Testis (tissue), 3 donors: ENCODE data around the gene TMA7. TPM values are rescaled to one million over a fixed set of nuclear protein-coding genes. Genes with fewer than 3 reads are reported as not detected.

Experiments
- DNase-seq: peaks from one replicate; pipeline ENCODE4 v3.0.0-alpha.2; 2019
- H3K27ac ChIP-seq, 2 donors: fragments of 200-600 bp; sonication (generic); one replicate each; pipeline ENCODE4 v1.5.1; 2019
- H3K27me3 ChIP-seq: fragments of 200-600 bp; sonication (generic); one replicate; pipeline ENCODE4 v1.5.1; 2019
- H3K36me3 ChIP-seq: fragments of 200-600 bp; sonication (generic); one replicate; pipeline ENCODE4 v1.5.1; 2017; ENCODE audit warnings: low read depth; ENCODE audit errors: missing control alignments
- H3K4me1 ChIP-seq: fragments of 200-600 bp; sonication (generic); one replicate; pipeline ENCODE4 v1.5.1; 2019
- H3K4me3 ChIP-seq, 2 donors: fragments of 200-600 bp; sonication (generic); one replicate each; pipeline ENCODE4 v1.5.1; 2017 to 2019
- H3K9me3 ChIP-seq: fragments of 200-600 bp; sonication (generic); one replicate; pipeline ENCODE4 v1.5.1; 2017
- POLR2A ChIP-seq: fragments of 450-650 bp; IDR thresholded peaks from one replicate; pipeline ENCODE4 v1.6.1; 2017; ENCODE audit warnings: antibody characterized with exemption, mild to moderate bottlenecking, moderate library complexity
- WGBS, 2 donors: methylation state at CpG; one replicate each; pipeline ENCODE4 v1.1.5; 2018; 5-methylcytosine and 5-hydroxymethylcytosine counted together
- intact Hi-C: fragments of 100-400 bp; cut with DNase I; formaldehyde crosslinking; loops from one replicate; pipeline ENCODE4 v1.15.1; 2023; ENCODE audit warnings: low total_unique reads
- polyA plus RNA-seq: library from polyadenylated mRNA; stranded (reverse); fragments of 350-450 nt; fragmentation: Illumina TruSeq; extraction: RNeasy Lipid Tissue Mini Kit (QIAGEN cat#74804); gene quantifications from one replicate; pipeline ENCODE4 v1.2.3, GENCODE V29; 2014; ENCODE audit warnings: low read depth, low replicate concordance; ENCODE audit not compliant: insufficient read depth
- total RNA-seq, 2 donors: library from RNA; depleted of rRNA; stranded (reverse); fragments of >200 nt; gene quantifications; one replicate each; pipeline ENCODE4 v1.2.3, GENCODE V29; 2016
- TF ChIP-seq, protein P1 (sequence below), 3 experiments: fragments of 450-650 bp in 2 of 3; fragments of 200-600 bp in 1 of 3; sonication (generic) in 1 of 3; IDR thresholded peaks; one replicate each; pipeline ENCODE4 v1.5.1; 2016 to 2019; ENCODE audit warnings: antibody characterized with exemption in 3 of 3, mild to moderate bottlenecking in 2 of 3, moderate library complexity in 1 of 3

TMA7 gene
- total and polyA plus RNA-seq, 3 donors from 2014 or later: 380 to 425 (median 393) TPM

DNA sequence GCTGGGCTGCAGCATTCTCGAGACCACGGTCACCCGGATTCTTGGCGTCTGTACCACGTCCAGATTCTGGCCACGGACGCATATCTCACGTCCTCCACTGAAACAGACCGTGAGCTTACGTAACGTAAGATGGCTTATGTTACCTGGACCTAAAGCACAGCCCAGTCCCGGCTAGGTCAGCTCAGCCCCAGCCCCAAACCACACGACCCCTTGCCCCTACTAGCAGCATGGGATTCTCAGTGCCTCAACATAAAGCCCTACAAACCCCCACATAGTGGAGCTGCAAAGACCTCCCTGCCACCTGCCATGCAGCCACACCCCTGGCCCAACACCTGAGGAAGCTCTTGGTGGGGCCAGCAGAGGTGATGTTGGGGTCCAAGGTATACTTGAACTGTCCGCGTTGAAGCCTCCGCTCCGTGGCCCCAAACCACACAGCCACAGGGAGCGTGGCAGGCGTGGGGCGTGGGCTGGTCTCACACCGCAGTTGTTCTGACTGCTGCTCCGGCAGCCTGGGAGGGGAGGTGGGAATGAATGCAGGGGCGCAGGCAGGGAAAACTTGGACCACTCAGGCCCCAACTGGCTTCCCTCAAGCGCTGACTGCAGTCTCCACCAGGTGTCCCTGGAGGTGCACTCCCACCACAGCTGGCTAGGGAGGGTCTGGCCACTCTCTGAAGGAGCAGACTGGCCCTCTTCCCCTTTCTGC lies 24.7 kb upstream of the TMA7 start:
- TF ChIP-seq, protein P1, sequence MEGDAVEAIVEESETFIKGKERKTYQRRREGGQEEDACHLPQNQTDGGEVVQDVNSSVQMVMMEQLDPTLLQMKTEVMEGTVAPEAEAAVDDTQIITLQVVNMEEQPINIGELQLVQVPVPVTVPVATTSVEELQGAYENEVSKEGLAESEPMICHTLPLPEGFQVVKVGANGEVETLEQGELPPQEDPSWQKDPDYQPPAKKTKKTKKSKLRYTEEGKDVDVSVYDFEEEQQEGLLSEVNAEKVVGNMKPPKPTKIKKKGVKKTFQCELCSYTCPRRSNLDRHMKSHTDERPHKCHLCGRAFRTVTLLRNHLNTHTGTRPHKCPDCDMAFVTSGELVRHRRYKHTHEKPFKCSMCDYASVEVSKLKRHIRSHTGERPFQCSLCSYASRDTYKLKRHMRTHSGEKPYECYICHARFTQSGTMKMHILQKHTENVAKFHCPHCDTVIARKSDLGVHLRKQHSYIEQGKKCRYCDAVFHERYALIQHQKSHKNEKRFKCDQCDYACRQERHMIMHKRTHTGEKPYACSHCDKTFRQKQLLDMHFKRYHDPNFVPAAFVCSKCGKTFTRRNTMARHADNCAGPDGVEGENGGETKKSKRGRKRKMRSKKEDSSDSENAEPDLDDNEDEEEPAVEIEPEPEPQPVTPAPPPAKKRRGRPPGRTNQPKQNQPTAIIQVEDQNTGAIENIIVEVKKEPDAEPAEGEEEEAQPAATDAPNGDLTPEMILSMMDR (IDR thresholded peaks at IDR 0.05): no peak
- no peak for TF ChIP-seq POLR2A
- H3K36me3 ChIP-seq: no peaks in the 10 kb centered on the region
- no peaks in the 10 kb centered on the region for H3K9me3 ChIP-seq
- no peaks in the 10 kb centered on the region for H3K27me3 ChIP-seq
- intact Hi-C loops: no loop called here
- no peaks in the 10 kb centered on the region for H3K4me1 ChIP-seq
- WGBS, 2 donors: 86 to 93% methylated on average over 22 to 24 of the region's 24 CpGs
- no peak overlapping the region for H3K4me3 ChIP-seq
- no peak overlapping the region for H3K27ac ChIP-seq
- DNase-seq: no peak

DNA sequence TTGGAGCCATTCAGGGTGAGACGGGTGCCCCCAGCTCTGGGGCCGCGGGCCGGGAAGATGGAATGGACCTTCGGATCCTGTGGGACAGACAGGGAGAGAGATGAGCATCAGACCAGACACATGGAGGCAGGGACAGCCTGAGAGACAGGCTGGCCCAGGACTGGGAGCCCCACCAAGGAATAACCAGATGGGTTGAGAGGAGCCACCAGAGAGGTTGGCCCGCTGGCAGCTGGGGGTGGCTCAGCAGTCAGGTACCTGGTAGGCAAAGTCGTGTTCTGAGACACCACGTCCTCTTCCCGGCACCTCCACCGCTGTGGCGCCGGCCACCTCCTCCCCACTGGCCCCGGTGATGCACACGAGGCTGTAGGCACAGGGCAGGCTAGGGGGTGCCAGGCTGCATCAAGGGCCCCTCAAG lies 24.0 kb upstream of the TMA7 start:
- Histone ChIP-seq H3K27ac (no peak overlapping the region), H3K36me3 (no peaks in the 10 kb centered on the region), H3K4me1 (no peaks in the 10 kb centered on the region), H3K4me3 (no peak overlapping the region), H3K27me3 (no peaks in the 10 kb centered on the region), H3K9me3 (no peaks in the 10 kb centered on the region)
- no peak for DNase-seq
- WGBS, 2 donors: 80 to 91% methylated on average over 1 to 14 of the region's 14 CpGs
- intact Hi-C loops: no loop called here
- TF ChIP-seq, protein P1 (IDR thresholded peaks at IDR 0.05): no peak
- TF ChIP-seq POLR2A: no peak

DNA sequence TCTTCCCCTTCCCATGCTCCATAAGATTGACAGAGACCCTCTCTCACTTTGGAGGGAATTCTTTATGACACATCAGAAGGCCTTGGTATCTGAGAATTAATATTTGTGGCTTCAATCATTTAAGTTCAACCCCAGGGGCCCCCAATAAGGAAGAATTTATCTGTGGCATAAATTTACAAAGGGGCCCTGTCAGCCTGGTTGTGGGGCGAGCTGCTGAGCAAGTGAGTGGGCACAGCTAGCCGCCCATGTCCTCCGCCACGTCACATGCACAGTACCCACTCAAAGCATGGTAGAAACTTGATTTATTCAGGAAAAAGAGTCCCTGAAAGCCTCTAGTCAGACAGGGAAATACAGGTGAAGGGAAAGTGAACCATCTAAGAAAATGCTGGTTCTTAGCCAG lies 23.5 kb upstream of the TMA7 start:
- 90 to 95% methylated on average over 4 of the region's 4 CpGs for WGBS, 2 donors
- TF ChIP-seq, protein P1 (IDR thresholded peaks at IDR 0.05): no peak
- TF ChIP-seq POLR2A: no peak
- H3K27me3 ChIP-seq: no peaks in the 10 kb centered on the region
- no peak overlapping the region for H3K27ac ChIP-seq
- no peaks in the 10 kb centered on the region for H3K4me1 ChIP-seq
- intact Hi-C loops: no loop called here
- no peak for DNase-seq
- no peaks in the 10 kb centered on the region for H3K9me3 ChIP-seq
- no peaks in the 10 kb centered on the region for H3K36me3 ChIP-seq
- no peak overlapping the region for H3K4me3 ChIP-seq

DNA sequence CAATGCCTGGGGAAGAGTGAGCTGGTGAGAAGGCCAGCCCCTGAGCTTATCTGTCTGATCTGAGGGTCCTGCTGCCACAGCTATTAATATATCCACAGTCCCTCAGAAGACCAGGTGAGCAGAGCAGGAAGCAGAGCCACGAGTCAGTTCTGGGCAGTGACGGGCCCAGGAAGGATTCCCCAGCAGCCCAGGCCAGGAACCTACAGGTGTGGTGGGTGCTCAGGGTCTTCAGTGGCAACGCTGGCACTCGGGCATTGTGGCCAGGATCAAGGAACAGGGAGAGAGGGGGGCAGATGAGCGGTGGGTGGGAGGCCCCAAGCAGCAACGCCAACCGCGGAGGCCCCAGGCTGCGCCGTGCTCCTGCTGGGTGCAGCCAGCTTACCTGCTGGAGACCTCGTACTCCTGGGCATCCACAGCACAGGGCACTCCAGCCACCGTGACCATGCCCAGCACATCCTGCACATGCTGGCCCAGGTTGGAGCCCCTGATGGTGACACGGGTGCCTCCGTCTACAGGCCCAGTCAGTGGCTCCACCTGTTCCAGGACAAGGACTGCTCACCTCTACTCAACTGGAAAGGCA lies 22.4 kb upstream of the TMA7 start:
- H3K4me1 ChIP-seq: no peaks in the 10 kb centered on the region
- DNase-seq: no peak
- no peak for TF ChIP-seq POLR2A
- TF ChIP-seq, protein P1 (IDR thresholded peaks at IDR 0.05): no peak
- no peaks in the 10 kb centered on the region for H3K36me3 ChIP-seq
- 92 to 96% methylated on average over 5 to 14 of the region's 14 CpGs for WGBS, 2 donors
- intact Hi-C loops: no loop called here
- H3K27me3 ChIP-seq: no peaks in the 10 kb centered on the region
- no peak overlapping the region for H3K4me3 ChIP-seq
- no peak overlapping the region for H3K27ac ChIP-seq
- H3K9me3 ChIP-seq: no peaks in the 10 kb centered on the region

DNA sequence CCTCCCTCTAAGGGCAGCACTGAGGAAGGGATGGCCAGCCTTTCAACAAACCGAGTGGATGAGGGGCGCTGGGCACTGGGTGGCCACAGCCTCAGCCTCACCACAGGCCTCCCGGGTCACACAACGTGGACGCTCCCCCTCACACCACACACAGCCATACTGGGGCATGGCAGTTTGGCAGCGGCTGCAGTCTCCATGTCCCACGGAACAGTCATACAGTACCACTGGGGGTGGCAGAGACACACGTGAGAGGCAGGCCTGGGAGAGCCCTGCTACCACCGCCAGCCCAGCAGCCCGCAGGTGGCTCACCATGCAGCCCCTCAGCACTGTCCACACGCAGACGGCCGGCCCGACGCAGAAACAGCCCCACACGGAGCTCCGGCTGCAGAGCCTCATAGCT lies 21.9 kb upstream of the TMA7 start:
- H3K27ac ChIP-seq: no peak overlapping the region
- intact Hi-C loops: no loop called here
- WGBS, 2 donors: 97 to 98% methylated on average over 11 to 15 of the region's 17 CpGs
- no peak overlapping the region for H3K4me3 ChIP-seq
- no peak for TF ChIP-seq POLR2A
- TF ChIP-seq, protein P1 (IDR thresholded peaks at IDR 0.05): no peak
- DNase-seq: no peak
- H3K9me3 ChIP-seq: no peaks in the 10 kb centered on the region
- H3K36me3 ChIP-seq: no peaks in the 10 kb centered on the region
- H3K4me1 ChIP-seq: no peaks in the 10 kb centered on the region
- H3K27me3 ChIP-seq: no peaks in the 10 kb centered on the region
